Measurements from ENCODE around the gene LBR.
A peak's percentile ranks its signal among the peaks of the same experiment; 100 is the strongest.

Gene LBR

DNA sequence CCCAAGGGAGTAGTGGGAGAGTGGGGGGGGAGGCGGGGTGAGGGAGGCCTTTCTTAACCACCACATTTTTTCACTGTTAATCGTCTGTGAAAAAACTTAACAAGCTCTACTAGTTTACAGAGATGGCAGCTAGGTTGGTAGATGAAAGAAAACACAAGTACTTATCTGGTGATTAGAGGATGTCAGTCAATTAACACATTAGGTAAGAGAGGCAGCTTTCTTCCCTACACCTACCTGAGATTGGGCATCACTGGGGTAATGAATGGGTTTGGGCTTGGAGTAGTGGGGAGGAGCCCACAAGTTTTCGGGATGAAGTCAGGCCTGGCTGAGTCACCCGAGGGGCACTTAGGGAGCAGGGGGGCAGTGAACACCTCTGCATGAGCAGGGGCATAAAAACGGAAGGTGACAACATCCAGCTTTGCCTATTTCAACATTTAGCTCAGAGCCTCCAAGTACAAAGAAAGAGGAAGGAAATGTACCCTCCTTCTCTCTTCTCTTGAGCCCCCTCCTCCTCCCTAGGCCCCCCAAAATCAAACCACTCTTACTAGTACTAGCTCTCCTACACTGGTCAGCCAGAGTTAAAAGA is 2.5 kb downstream of the LBR start:
- H3K4me3 ChIP-seq = peak overlapping the region; percentile 95 to 98
- no peaks in the 10 kb centered on the region for H3K27me3 ChIP-seq
- H3K36me3 ChIP-seq = no peaks in the 10 kb centered on the region
- no peaks in the 10 kb centered on the region for H3K9me3 ChIP-seq
- peak overlapping the region in 1 of 2 donors; percentile 96 for H3K27ac ChIP-seq
- no peak for DNase-seq
- intact Hi-C loops (cut with DNase I; ENCODE audit: low total_unique reads) = no loop called here
- TF ChIP-seq, protein P1, sequence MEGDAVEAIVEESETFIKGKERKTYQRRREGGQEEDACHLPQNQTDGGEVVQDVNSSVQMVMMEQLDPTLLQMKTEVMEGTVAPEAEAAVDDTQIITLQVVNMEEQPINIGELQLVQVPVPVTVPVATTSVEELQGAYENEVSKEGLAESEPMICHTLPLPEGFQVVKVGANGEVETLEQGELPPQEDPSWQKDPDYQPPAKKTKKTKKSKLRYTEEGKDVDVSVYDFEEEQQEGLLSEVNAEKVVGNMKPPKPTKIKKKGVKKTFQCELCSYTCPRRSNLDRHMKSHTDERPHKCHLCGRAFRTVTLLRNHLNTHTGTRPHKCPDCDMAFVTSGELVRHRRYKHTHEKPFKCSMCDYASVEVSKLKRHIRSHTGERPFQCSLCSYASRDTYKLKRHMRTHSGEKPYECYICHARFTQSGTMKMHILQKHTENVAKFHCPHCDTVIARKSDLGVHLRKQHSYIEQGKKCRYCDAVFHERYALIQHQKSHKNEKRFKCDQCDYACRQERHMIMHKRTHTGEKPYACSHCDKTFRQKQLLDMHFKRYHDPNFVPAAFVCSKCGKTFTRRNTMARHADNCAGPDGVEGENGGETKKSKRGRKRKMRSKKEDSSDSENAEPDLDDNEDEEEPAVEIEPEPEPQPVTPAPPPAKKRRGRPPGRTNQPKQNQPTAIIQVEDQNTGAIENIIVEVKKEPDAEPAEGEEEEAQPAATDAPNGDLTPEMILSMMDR (IDR thresholded peaks at IDR 0.05) = no peak
- H3K4me1 ChIP-seq = peaks cover 0 to 68% (median 32%) of the 10 kb centered on the region in 4 donors

- Histone ChIP-seq H3K9me3 (no peaks in the 10 kb centered on the region), H3K27ac (peak overlapping the region in 1 of 2 donors; percentile 96), H3K4me3 (peak overlapping the region; percentile 5 to 98), H3K36me3 (peaks cover 0 to 5% (median 5%) of the 10 kb centered on the region in 3 donors), H3K4me1 (peaks cover 0 to 62% (median 32%) of the 10 kb centered on the region in 4 donors), H3K27me3 (no peaks in the 10 kb centered on the region)
- DNase-seq = no peak
- TF ChIP-seq, protein P1 (IDR thresholded peaks at IDR 0.05) = no peak
- intact Hi-C loops (cut with DNase I; ENCODE audit: low total_unique reads) = no loop called here
Measured at GRCh38 chr1:225424562-225425200, 3.2 kb downstream of the LBR start.

DNA sequence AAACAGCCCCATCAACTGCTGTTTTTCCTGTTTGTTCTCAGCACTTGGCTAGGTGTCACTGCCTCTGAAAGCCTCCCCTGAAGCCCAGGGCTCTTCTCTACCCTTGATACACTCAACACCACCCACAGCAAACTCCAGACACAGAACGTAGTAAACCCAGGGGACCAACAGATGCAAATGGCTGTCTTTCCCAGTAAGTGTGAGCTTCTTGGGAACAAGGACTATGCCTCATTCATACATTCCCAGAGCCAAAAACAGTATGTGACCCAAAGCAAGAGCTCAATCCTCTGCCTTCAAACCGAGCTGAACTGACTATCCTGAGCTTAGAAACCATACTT is 4.4 kb downstream of the LBR start:
- DNase-seq = no peak
- H3K27ac ChIP-seq = peak overlapping the region in 1 of 2 donors; percentile 30
- no peaks in the 10 kb centered on the region for H3K9me3 ChIP-seq
- TF ChIP-seq, protein P1 (IDR thresholded peaks at IDR 0.05) = no peak
- peaks cover 0 to 54% (median 29%) of the 10 kb centered on the region in 4 donors for H3K4me1 ChIP-seq
- no peak overlapping the region for H3K4me3 ChIP-seq
- intact Hi-C loops (cut with DNase I; ENCODE audit: low total_unique reads) = no loop called here
- H3K36me3 ChIP-seq = peaks cover 9 to 17% (median 13%) of the 10 kb centered on the region in 3 donors
- H3K27me3 ChIP-seq = no peaks in the 10 kb centered on the region

DNA sequence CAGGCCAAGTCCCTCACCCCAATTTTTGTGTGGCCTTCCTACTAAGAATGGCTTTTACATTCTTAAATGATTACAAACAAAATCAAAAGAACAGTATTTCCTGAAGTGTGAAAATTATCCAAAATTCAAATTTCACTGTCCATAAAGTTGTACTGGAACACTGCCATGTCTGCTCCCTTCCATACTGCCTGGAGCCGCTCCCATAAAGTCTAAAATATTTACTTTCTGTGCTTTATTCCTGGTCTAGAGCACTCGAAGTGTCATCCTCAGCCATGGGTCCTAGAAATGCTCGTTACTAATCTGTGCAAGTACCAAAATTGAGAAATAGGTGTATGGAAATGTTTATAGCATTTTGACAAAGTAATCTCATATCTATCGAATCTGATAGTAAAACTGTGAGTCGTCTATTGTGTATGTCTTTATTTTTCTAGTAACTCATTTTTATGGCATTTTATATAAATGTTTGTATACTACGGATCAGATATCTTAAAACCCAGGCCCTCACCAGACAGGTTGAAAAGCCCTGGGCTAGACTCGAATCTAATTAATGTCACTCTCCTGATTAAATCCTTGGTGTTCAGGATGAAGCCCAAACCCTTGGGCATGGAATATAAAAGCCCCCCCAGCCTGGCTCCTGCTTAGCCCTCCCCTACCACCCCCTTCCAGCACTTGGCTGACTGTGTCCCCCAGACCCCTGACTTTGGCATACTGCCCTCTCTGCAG is 4.9 kb downstream of the LBR start:
- Histone ChIP-seq H3K27ac (peak overlapping the region in 1 of 2 donors; percentile 30), H3K9me3 (no peaks in the 10 kb centered on the region), H3K36me3 (peaks cover 10 to 22% (median 17%) of the 10 kb centered on the region in 3 donors), H3K4me3 (no peak overlapping the region), H3K4me1 (peaks cover 0 to 54% (median 29%) of the 10 kb centered on the region in 4 donors), H3K27me3 (no peaks in the 10 kb centered on the region)
- intact Hi-C loops (cut with DNase I; ENCODE audit: low total_unique reads) = no loop called here
- TF ChIP-seq, protein P1 (IDR thresholded peaks at IDR 0.05) = no peak
- no peak for DNase-seq

GRCh38 chr1:225422031-225422605 is 5.7 kb downstream of the LBR start:
- no peak overlapping the region for H3K4me3 ChIP-seq
- H3K4me1 ChIP-seq = peaks cover 0 to 54% (median 29%) of the 10 kb centered on the region in 4 donors
- DNase-seq = no peak
- H3K36me3 ChIP-seq = peaks cover 19 to 27% (median 23%) of the 10 kb centered on the region in 3 donors
- H3K27ac ChIP-seq = peak overlapping the region in 1 of 2 donors; percentile 30
- intact Hi-C loops (cut with DNase I; ENCODE audit: low total_unique reads) = no loop called here
- TF ChIP-seq, protein P1 (IDR thresholded peaks at IDR 0.05) = no peak
- no peaks in the 10 kb centered on the region for H3K9me3 ChIP-seq
- no peaks in the 10 kb centered on the region for H3K27me3 ChIP-seq

Data from tibial artery (tissue), 4 donors.